ENCODE results near the gene LZTR1. TPM values are rescaled to one million over a fixed set of nuclear protein-coding genes. Genes with fewer than 3 reads are reported as not detected.

Gene LZTR1
- total and polyA plus RNA-seq, 2 of the 8 experiments (the other 6 are each of a cell fraction or from before 2014, with no cell fraction given): 22.3 to 31.0 TPM

- no peak for TF ChIP-seq CHD7 (IDR thresholded peaks at IDR 0.05; ENCODE audit: insufficient replicate concordance, low read length)
- TF ChIP-seq TAF7 (optimal IDR thresholded peaks at IDR 0.05; ENCODE audit: borderline replicate concordance, low read depth, low read length): no peak
- TF ChIP-seq GTF2F1 (IDR thresholded peaks at IDR 0.05; ENCODE audit: borderline replicate concordance, low read depth, low read length): no peak
- no peak for TF ChIP-seq EGR1 (IDR thresholded peaks at IDR 0.05; ENCODE audit: borderline replicate concordance, low read depth, low read length)
- TF ChIP-seq CBX5 (IDR thresholded peaks at IDR 0.05; ENCODE audit: low read depth, low read length): no peak
- TF ChIP-seq SP1 (IDR thresholded peaks at IDR 0.05; ENCODE audit: low read depth, low read length): no peak
- no peak for TF ChIP-seq CTCF (IDR thresholded peaks at IDR 0.05; ENCODE audit: control extremely low read depth in 1 of 3, insufficient read depth in 1 of 3, low read depth in 1 of 3, low read length in 3 of 3)
- peak; percentile 65 for TF ChIP-seq TAF1 (IDR thresholded peaks at IDR 0.05; ENCODE audit: low read depth, low read length)
Observed at GRCh38 chr22:21001601-21002325, 19.7 kb downstream of the LZTR1 start, which contains the start of gene THAP7 (continued).
